OCI-LY7 (cell line): ENCODE measurements around the gene COA3. TPM values are rescaled to one million over a fixed set of nuclear protein-coding genes. Genes with fewer than 3 reads are reported as not detected.

ENCODE experiments used
- BruUV-seq: library from RNA; stranded (reverse); fragments of 400-500 nt; replicated peaks from 2 replicates; lab custom pipeline; 2021; lab: Mats Ljungman, UMichigan
- CTCF ChIA-PET: fragments of 300-600 bp; sonication (Branson Sonifier 250); formaldehyde crosslinking; loops from one replicate; lab custom pipeline; 2022; ENCODE audit warnings: antibody characterized with exemption; ENCODE audit not compliant: unreplicated experiment; lab: Charles Lee
- POLR2A ChIA-PET: fragments of 300-600 bp; sonication (Branson Sonifier 250); formaldehyde crosslinking; loops from one replicate; lab custom pipeline; 2022; ENCODE audit warnings: antibody characterized with exemption; lab: Charles Lee
- DNase-seq: peaks from one replicate; pipeline ENCODE4 v3.0.0-alpha.2; 2015; ENCODE audit warnings: low spot score
- H2AFZ ChIP-seq: fragments of 200-600 bp; sonication (generic), shearing (Covaris generic); 2 replicates; pipeline ENCODE4 v1.6.1; 2014; ENCODE audit warnings: mild to moderate bottlenecking, antibody characterized with exemption, low read length, moderate library complexity
- H3K27ac ChIP-seq: fragments of 200-600 bp; sonication (generic); 2 replicates; pipeline ENCODE4 v1.5.1; 2014; ENCODE audit warnings: mixed run types, low read depth, mild to moderate bottlenecking, moderate library complexity, low read length, inconsistent platforms; ENCODE audit not compliant: poor library complexity, severe bottlenecking
- H3K36me3 ChIP-seq: fragments of 200-600 bp; sonication (generic); 2 replicates; pipeline ENCODE4 v1.6.1; 2014; ENCODE audit warnings: mild to moderate bottlenecking, antibody characterized with exemption, low read length, moderate library complexity, mixed read lengths; ENCODE audit not compliant: insufficient read depth
- H3K4me1 ChIP-seq: fragments of 200-600 bp; sonication (generic); 2 replicates; pipeline ENCODE4 v1.5.1; 2014; ENCODE audit warnings: mild to moderate bottlenecking, low read length; ENCODE audit not compliant: insufficient read depth, poor library complexity, severe bottlenecking
- H3K4me2 ChIP-seq: fragments of 200-600 bp; sonication (generic); 2 replicates; pipeline ENCODE4 v1.6.1; 2014; ENCODE audit warnings: mild to moderate bottlenecking, low read length
- H3K4me3 ChIP-seq: fragments of 200-600 bp; sonication (generic); 2 replicates; pipeline ENCODE4 v1.5.1; 2014; ENCODE audit warnings: mild to moderate bottlenecking, low read depth, low read length; ENCODE audit not compliant: poor library complexity, severe bottlenecking
- H3K79me2 ChIP-seq: fragments of 200-600 bp; sonication (generic); 2 replicates; pipeline ENCODE4 v1.6.1; 2016; ENCODE audit warnings: low read depth, mild to moderate bottlenecking, low read length, moderate library complexity, mixed read lengths; ENCODE audit not compliant: insufficient read depth
- H3K9me2 ChIP-seq: fragments of 200-600 bp; sonication (generic); 2 replicates; pipeline ENCODE4 v1.6.1; 2016; ENCODE audit warnings: mild to moderate bottlenecking, low read length, mixed read lengths; ENCODE audit not compliant: insufficient read depth
- H3K9me3 ChIP-seq: fragments of 200-600 bp; sonication (generic); 2 replicates; pipeline ENCODE4 v1.6.1; 2014; ENCODE audit warnings: mild to moderate bottlenecking, mixed run types, low read length, mixed read lengths
- H4K20me1 ChIP-seq: fragments of 200-600 bp; sonication (generic); 2 replicates; pipeline ENCODE4 v1.6.1; 2014; ENCODE audit warnings: mild to moderate bottlenecking, antibody characterized with exemption, low read length, moderate library complexity, mixed read lengths; ENCODE audit not compliant: insufficient read depth
- CTCF ChIP-seq: fragments of 200-600 bp; sonication (generic); conservative IDR thresholded peaks from 2 replicates; pipeline ENCODE4 v1.5.1; 2014; ENCODE audit warnings: mild to moderate bottlenecking, antibody characterized with exemption, low read length, moderate library complexity, mixed read lengths
- EZH2phosphoT487 ChIP-seq: fragments of 200-600 bp; sonication (generic); IDR thresholded peaks from 2 replicates; pipeline ENCODE4 v1.6.1; 2018; ENCODE audit warnings: low read depth, borderline replicate concordance, mild to moderate bottlenecking, mixed run types, antibody characterized with exemption, low read length, moderate library complexity, mixed read lengths
- intact Hi-C: fragments of 100-400 bp; cut with micrococcal nuclease; formaldehyde crosslinking; loops from one replicate; pipeline ENCODE4 v1.10.0; 2022; ENCODE audit not compliant: unreplicated experiment
- total RNA-seq, 2 experiments: library from RNA; depleted of rRNA in 1 of 2; stranded (reverse); fragments of >200 nt in 1 of 2; shearing (Covaris generic) in 1 of 2; gene quantifications; 2 replicates each; pipeline ENCODE4 v1.2.3, GENCODE V29; 2014 to 2022

The COA3 gene
- total RNA-seq, 2 experiments from 2014 or later, result 34.9 to 38.2 TPM

- Histone ChIP-seq H3K79me2 (peaks cover 20% of the 10 kb centered on the region), H3K4me3 (no peak overlapping the region), H4K20me1 (no peaks in the 10 kb centered on the region), H3K9me2 (no peaks in the 10 kb centered on the region), H3K9me3 (no peaks in the 10 kb centered on the region), H3K4me2 (no peak overlapping the region), H3K36me3 (peaks cover 61% of the 10 kb centered on the region), H3K27ac (no peak overlapping the region), H2AFZ (no peak overlapping the region), H3K4me1 (peaks cover 24% of the 10 kb centered on the region)
- POLR2A ChIA-PET, result interaction anchor here (1.1 kb wide), 1 partner anchor 23 kb away, joined by 3 read pairs; the partner anchor contains the start of genes CNTD1 and COA3
- CTCF ChIA-PET, result no interaction called here
- BruUV-seq, result no TSS peak
- TF ChIP-seq CTCF (no peak), EZH2phosphoT487 (no peak)
- DNase-seq, result no peak
- intact Hi-C loops, result loop anchor here (10.0 kb wide), 1 partner anchor 246 kb away; the partner anchor contains the start of gene PSMC3IP
Observed at GRCh38 chr17:42821176-42821575, 22.7 kb upstream of the COA3 start.

GRCh38 chr17:42819939-42820535 lies 21.5 kb upstream of the COA3 start:
- Histone ChIP-seq H3K9me2 (no peaks in the 10 kb centered on the region), H3K4me1 (peaks cover 20% of the 10 kb centered on the region), H3K36me3 (peaks cover 72% of the 10 kb centered on the region), H3K79me2 (peaks cover 20% of the 10 kb centered on the region), H3K9me3 (no peaks in the 10 kb centered on the region), H2AFZ (no peak overlapping the region), H3K27ac (no peak overlapping the region), H3K4me2 (no peak overlapping the region), H3K4me3 (no peak overlapping the region), H4K20me1 (no peaks in the 10 kb centered on the region)
- TF ChIP-seq CTCF (peak; percentile 98), EZH2phosphoT487 (no peak)
- peak; percentile 80 for DNase-seq
- ChIA-PET POLR2A (no interaction called here), CTCF (interaction anchor here (0.5 kb wide), 1 partner anchor 87 kb away, joined by 4 read pairs; no protein-coding TSS in a partner anchor)
- no TSS peak for BruUV-seq
- intact Hi-C loops, result loop anchor here (1.0 to 10.0 kb wide), 2 partner anchors 109 to 245 kb away; partner anchors contain the start of gene PSMC3IP

- H3K4me1 ChIP-seq, result peaks cover 12% of the 10 kb centered on the region
- H3K9me2 ChIP-seq, result no peaks in the 10 kb centered on the region
- no peak overlapping the region for H3K4me3 ChIP-seq
- DNase-seq, result no peak
- intact Hi-C loops, result no loop called here
- no peak overlapping the region for H2AFZ ChIP-seq
- H3K27ac ChIP-seq, result no peak overlapping the region
- ChIA-PET CTCF (no interaction called here), POLR2A (interaction anchor here (0.5 to 1.2 kb wide), 2 partner anchors 45 to 392 kb away, joined by 3 read pairs; partner anchors contain the start of gene VPS25)
- H3K4me2 ChIP-seq, result no peak overlapping the region
- BruUV-seq, result no TSS peak
- H3K36me3 ChIP-seq, result peaks cover 89% of the 10 kb centered on the region
- no peaks in the 10 kb centered on the region for H4K20me1 ChIP-seq
- no peak for TF ChIP-seq EZH2phosphoT487
- TF ChIP-seq CTCF, result no peak
- H3K79me2 ChIP-seq, result peaks cover 14% of the 10 kb centered on the region
- H3K9me3 ChIP-seq, result no peaks in the 10 kb centered on the region
Observed at GRCh38 chr17:42818379-42818778, 19.9 kb upstream of the COA3 start.
